Mucosa of stomach (tissue), 1 donor: ENCODE measurements around the gene SIRT7.
A peak's percentile ranks its signal among the peaks of the same experiment; 100 is the strongest.

Experiments used
- H3K27me3 ChIP-seq: one replicate; pipeline ENCODE4 v1.7.0; 2013; ENCODE audit warnings: mild to moderate bottlenecking, low read length; ENCODE audit not compliant: control insufficient read depth, insufficient read depth
- H3K36me3 ChIP-seq: one replicate; pipeline ENCODE4 v1.7.0; 2013; ENCODE audit warnings: low read length; ENCODE audit not compliant: control insufficient read depth, insufficient read depth
- H3K4me1 ChIP-seq: one replicate; pipeline ENCODE4 v1.7.0; 2013; ENCODE audit warnings: mild to moderate bottlenecking, low read length; ENCODE audit not compliant: control insufficient read depth, insufficient read depth
- H3K4me3 ChIP-seq: one replicate; pipeline ENCODE4 v1.7.0; 2013; ENCODE audit warnings: low read length
- H3K9ac ChIP-seq: one replicate; pipeline ENCODE4 v1.7.0; 2013; ENCODE audit warnings: mild to moderate bottlenecking, low read length, moderate library complexity
- H3K9me3 ChIP-seq: one replicate; pipeline ENCODE4 v1.7.0; 2013; ENCODE audit warnings: mild to moderate bottlenecking, low read length, moderate library complexity; ENCODE audit not compliant: control insufficient read depth
- donor health status: Pancreatic carcinoma.

Gene SIRT7

GRCh38 chr17:81902023-81902652 is 15.8 kb downstream of the SIRT7 start, which contains the start of gene NPB:
TSS of gene NPB (plus strand) at chr17:81902238. CDS start at chr17:81902278, 40 bp downstream.
- Histone ChIP-seq H3K27me3 (peaks cover 10% of the 10 kb centered on the region), H3K9ac (no peak within 1 kb of the TSS), H3K4me3 (no peak within 1 kb of the TSS), H3K36me3 (no peaks in the 10 kb centered on the region), H3K9me3 (no peaks in the 10 kb centered on the region), H3K4me1 (peaks cover 16% of the 10 kb centered on the region)

DNA sequence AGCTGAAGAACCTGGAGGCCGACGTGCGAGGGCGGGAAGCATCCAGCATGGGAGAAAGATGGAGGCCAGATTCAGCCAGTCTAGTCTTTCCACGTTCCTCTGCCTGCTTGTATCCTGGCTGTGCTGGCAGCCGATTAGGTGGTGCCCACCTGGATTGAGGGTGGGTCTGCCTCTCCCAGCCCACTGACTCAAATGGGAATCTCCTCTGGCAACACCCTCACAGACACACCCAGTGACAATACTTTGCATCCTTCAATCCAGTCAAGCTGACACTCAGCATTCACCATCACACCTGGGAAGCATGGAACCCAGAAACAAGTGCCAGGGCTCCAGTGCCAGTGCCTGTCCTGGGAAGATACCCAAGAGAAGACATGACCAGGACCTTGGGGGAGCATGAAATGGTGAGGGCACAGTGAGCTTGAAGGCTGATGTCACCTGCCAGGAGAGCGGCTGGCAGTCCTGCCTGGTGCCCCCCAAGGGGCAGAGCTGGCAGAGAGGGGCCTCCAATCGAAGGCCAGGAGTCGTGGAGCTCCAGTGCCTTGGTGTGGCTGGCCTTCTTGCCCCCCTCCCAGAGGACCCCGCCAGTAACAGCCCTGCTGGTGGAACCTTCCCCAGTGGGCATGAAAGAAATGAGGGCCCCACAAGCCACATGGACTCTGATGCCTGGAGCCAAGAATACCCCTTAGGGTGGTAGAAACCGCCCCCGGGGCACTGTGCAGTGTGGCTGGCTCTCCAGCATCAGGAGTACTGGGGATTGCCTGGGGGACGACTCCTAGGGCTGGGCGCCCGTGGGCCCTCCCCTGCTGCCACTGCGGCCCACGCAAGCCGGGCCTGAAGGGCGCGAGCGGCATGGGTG is 16.6 kb downstream of the SIRT7 start:
- Histone ChIP-seq H3K4me1 (peaks cover 16% of the 10 kb centered on the region), H3K9ac (no peak overlapping the region), H3K27me3 (peaks cover 10% of the 10 kb centered on the region), H3K9me3 (no peaks in the 10 kb centered on the region), H3K4me3 (no peak overlapping the region), H3K36me3 (no peaks in the 10 kb centered on the region)

GRCh38 chr17:81900181-81900820 is 17.7 kb downstream of the SIRT7 start:
- no peak overlapping the region for H3K4me3 ChIP-seq
- peaks cover 16% of the 10 kb centered on the region for H3K4me1 ChIP-seq
- H3K9me3 ChIP-seq: no peaks in the 10 kb centered on the region
- no peaks in the 10 kb centered on the region for H3K36me3 ChIP-seq
- no peak overlapping the region for H3K9ac ChIP-seq
- peaks cover 10% of the 10 kb centered on the region for H3K27me3 ChIP-seq

DNA sequence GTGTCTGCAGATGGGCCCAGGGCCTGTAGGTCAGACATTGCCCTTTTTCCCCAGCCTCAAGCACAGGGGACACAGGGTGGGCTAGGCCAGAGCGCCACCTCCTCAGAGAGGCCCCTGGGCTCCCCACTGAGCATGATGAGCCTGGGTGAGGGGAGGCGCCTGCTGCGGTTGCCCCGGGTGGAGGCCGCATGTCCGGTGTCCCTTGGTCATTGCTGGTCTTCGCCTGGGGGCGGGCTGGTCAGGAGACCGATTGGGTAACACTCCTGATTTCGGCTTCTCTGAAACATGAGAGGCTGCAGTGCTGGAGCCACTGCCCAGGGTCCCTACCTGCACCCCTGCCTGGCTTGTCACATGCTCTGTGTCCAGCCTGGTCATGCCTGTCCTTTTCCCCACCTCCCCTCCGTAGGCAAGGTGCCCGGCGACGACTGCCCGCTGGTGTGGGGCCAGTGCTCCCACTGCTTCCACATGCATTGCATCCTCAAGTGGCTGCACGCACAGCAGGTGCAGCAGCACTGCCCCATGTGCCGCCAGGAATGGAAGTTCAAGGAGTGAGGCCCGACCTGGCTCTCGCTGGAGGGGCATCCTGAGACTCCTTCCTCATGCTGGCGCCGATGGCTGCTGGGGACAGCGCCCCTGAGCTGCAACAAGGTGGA is 18.3 kb downstream of the SIRT7 start:
- H3K4me1 ChIP-seq: peaks cover 16% of the 10 kb centered on the region
- H3K4me3 ChIP-seq: no peak overlapping the region
- no peak overlapping the region for H3K9ac ChIP-seq
- H3K36me3 ChIP-seq: no peaks in the 10 kb centered on the region
- no peaks in the 10 kb centered on the region for H3K9me3 ChIP-seq
- peaks cover 10% of the 10 kb centered on the region for H3K27me3 ChIP-seq

GRCh38 chr17:81898885-81899284 is 19.1 kb downstream of the SIRT7 start:
- H3K4me3 ChIP-seq: no peak overlapping the region
- H3K9me3 ChIP-seq: no peaks in the 10 kb centered on the region
- H3K9ac ChIP-seq: no peak overlapping the region
- no peaks in the 10 kb centered on the region for H3K36me3 ChIP-seq
- H3K4me1 ChIP-seq: peaks cover 16% of the 10 kb centered on the region
- peaks cover 10% of the 10 kb centered on the region for H3K27me3 ChIP-seq

GRCh38 chr17:81898029-81898866 is 19.7 kb downstream of the SIRT7 start:
- no peaks in the 10 kb centered on the region for H3K36me3 ChIP-seq

DNA sequence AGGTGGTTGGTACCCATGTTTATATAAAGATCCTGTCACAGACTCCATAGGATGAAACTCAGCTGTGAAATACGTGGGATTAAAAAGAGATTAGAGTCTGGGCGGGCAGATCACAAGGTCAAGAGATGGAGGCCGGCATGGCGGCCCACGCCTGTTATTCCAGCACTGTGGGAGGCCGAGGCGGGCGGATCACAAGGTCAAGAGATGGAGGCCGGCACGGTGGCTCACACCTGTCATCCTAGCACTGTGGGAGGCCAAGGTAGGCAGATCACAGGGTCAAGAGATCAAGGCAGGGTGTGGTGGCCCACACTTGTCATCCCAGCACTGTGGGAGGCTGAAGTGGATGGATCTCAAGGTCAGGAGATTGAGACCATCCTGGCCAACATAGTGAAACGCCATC is 22.6 kb downstream of the SIRT7 start:
- no peaks in the 10 kb centered on the region for H3K27me3 ChIP-seq
- H3K9me3 ChIP-seq: no peaks in the 10 kb centered on the region
- peaks cover 2% of the 10 kb centered on the region for H3K4me1 ChIP-seq
- H3K36me3 ChIP-seq: no peaks in the 10 kb centered on the region
- no peak overlapping the region for H3K9ac ChIP-seq
- no peak overlapping the region for H3K4me3 ChIP-seq

More at GRCh38 chr17:81898029-81898866, 19.7 kb downstream of the SIRT7 start:
- H3K9ac ChIP-seq: no peak overlapping the region
- H3K27me3 ChIP-seq: peaks cover 10% of the 10 kb centered on the region
- H3K4me3 ChIP-seq: no peak overlapping the region
- peaks cover 14% of the 10 kb centered on the region for H3K4me1 ChIP-seq
- H3K9me3 ChIP-seq: no peaks in the 10 kb centered on the region

- Histone ChIP-seq H3K9ac (peak overlapping the region; percentile 71), H3K4me1 (peaks cover 10% of the 10 kb centered on the region), H3K4me3 (no peak overlapping the region), H3K27me3 (no peaks in the 10 kb centered on the region), H3K9me3 (no peaks in the 10 kb centered on the region), H3K36me3 (peaks cover 7% of the 10 kb centered on the region)
Measured at GRCh38 chr17:81891303-81891552, 26.7 kb downstream of the SIRT7 start.

- Histone ChIP-seq H3K27me3 (no peaks in the 10 kb centered on the region), H3K36me3 (peaks cover 7% of the 10 kb centered on the region)
Measured at GRCh38 chr17:81890447-81891302, 27.3 kb downstream of the SIRT7 start.

GRCh38 chr17:81889602-81890001 is 28.4 kb downstream of the SIRT7 start:
- Histone ChIP-seq H3K4me1 (peaks cover 10% of the 10 kb centered on the region), H3K9ac (no peak overlapping the region), H3K4me3 (no peak overlapping the region), H3K27me3 (no peaks in the 10 kb centered on the region), H3K36me3 (peaks cover 13% of the 10 kb centered on the region), H3K9me3 (no peaks in the 10 kb centered on the region)

More at GRCh38 chr17:81890447-81891302, 27.3 kb downstream of the SIRT7 start:
- Histone ChIP-seq H3K9ac (peak overlapping the region; percentile 71), H3K4me3 (peak overlapping the region; percentile 3), H3K4me1 (peaks cover 10% of the 10 kb centered on the region), H3K9me3 (no peaks in the 10 kb centered on the region)
